ENCODE measurements around the gene RAB41. TPM values are rescaled to one million over a fixed set of nuclear protein-coding genes. Genes with fewer than 3 reads are reported as not detected.
"Not testable (repeated sequence)": the region's sequence is repeated elsewhere in the genome, so short reads cannot be mapped to it uniquely, and the experiment has no call there.

RAB41 gene
- polyA plus RNA-seq, 12 donors, result 0.27 to 0.84 (median 0.48) TPM; not detected in 2

- DNase-seq, result peak; percentile 87
Measured at GRCh38 chrX:70289793-70290770, 8.1 kb downstream of the RAB41 start, which contains the start of the genes KIF4A and PDZD11. KIF4A (plus strand) TSS chrX:70290104; CDS start chrX:70290459, 355 bp downstream. PDZD11 (minus strand) TSS chrX:70289927; CDS start chrX:70289341, 586 bp downstream.

GRCh38 chrX:70292788-70293187, 10.8 kb downstream of the RAB41 start:
- no peak for DNase-seq

- no peak for DNase-seq
Measured at GRCh38 chrX:70293621-70294020, 11.6 kb downstream of the RAB41 start.

- no peak for DNase-seq
Measured at GRCh38 chrX:70301716-70302115, 19.7 kb downstream of the RAB41 start.

- DNase-seq, result no peak
Measured at GRCh38 chrX:70313503-70313902, 31.5 kb downstream of the RAB41 start.

- no peak for DNase-seq
Measured at GRCh38 chrX:70322784-70323183, 40.8 kb downstream of the RAB41 start.

GRCh38 chrX:70323628-70324027, 41.7 kb downstream of the RAB41 start:
- DNase-seq, result not testable (repeated sequence)

GRCh38 chrX:70324326-70324725, 42.4 kb downstream of the RAB41 start:
- no peak for DNase-seq

GRCh38 chrX:70331161-70331560, 49.2 kb downstream of the RAB41 start:
- no peak for DNase-seq

- no peak for DNase-seq
Measured at GRCh38 chrX:70332600-70332999, 50.6 kb downstream of the RAB41 start.

Other genes with a start within 250 kb of the RAB41 start
- gene AWAT2, start 232.2 kb upstream of the RAB41 start, polyA plus RNA-seq (ENCODE audit: insufficient read length in 12 of 12), result under 1 TPM in 1 of 12 donors, not detected in 11; 0.25 TPM
- gene OTUD6A, start 219.7 kb upstream of the RAB41 start, polyA plus RNA-seq (ENCODE audit: insufficient read length in 12 of 12), result under 1 TPM in 1 of 12 donors, not detected in 11; 0.13 TPM
- gene IGBP1, start 148.7 kb upstream of the RAB41 start, polyA plus RNA-seq (ENCODE audit: insufficient read length in 12 of 12), result 100 to 1,000 TPM in 9 of 12 donors, 10 to 100 TPM in 2, not detected in 1; 76.2 to 140 (median 123) TPM
- not detected for gene DGAT2L6, start 104.7 kb upstream of the RAB41 start, polyA plus RNA-seq (ENCODE audit: insufficient read length in 12 of 12)
- gene AWAT1, start 47.5 kb upstream of the RAB41 start, polyA plus RNA-seq (ENCODE audit: insufficient read length in 12 of 12), result not detected
- under 1 TPM in 8 of 12 donors, not detected in 4; 0.12 to 0.41 (median 0.17) TPM for gene P2RY4, start 22.0 kb upstream of the RAB41 start, polyA plus RNA-seq (ENCODE audit: insufficient read length in 12 of 12)
- 1 to 10 TPM in 2 of 12 donors, under 1 TPM in 8, not detected in 2; 0.11 to 1.4 (median 0.32) TPM for gene ARR3, start 13.8 kb upstream of the RAB41 start, polyA plus RNA-seq (ENCODE audit: insufficient read length in 12 of 12)
- gene PDZD11, start 7.8 kb downstream of the RAB41 start, polyA plus RNA-seq (ENCODE audit: insufficient read length in 12 of 12), result 10 to 100 TPM in 11 of 12 donors, not detected in 1; 26.5 to 46.1 (median 39.5) TPM
- 10 to 100 TPM in 2 of 12 donors, 1 to 10 TPM in 9, not detected in 1; 4.8 to 11.8 (median 7.9) TPM for gene KIF4A, start 7.9 kb downstream of the RAB41 start, polyA plus RNA-seq (ENCODE audit: insufficient read length in 12 of 12)
- gene GDPD2, start 141.1 kb downstream of the RAB41 start, polyA plus RNA-seq (ENCODE audit: insufficient read length in 12 of 12), result under 1 TPM in 10 of 12 donors, not detected in 2; 0.25 to 0.73 (median 0.55) TPM
- 10 to 100 TPM in 3 of 12 donors, 1 to 10 TPM in 8, not detected in 1; 4.2 to 31.8 (median 7.3) TPM for gene DLG3, start 162.7 kb downstream of the RAB41 start, polyA plus RNA-seq (ENCODE audit: insufficient read length in 12 of 12)